HG03095 (cell line): Measurements from ENCODE around the gene TMEM140.
"Not testable (repeated sequence)": the region's sequence is repeated elsewhere in the genome, so short reads cannot be mapped to it uniquely, and the experiment has no call there.

Experiments used
- ATAC-seq: cut with Tn5 transposase; IDR thresholded peaks from one replicate; pipeline ENCODE4 v1.9.1; 2021; ENCODE audit warnings: moderate library complexity; ENCODE audit not compliant: unreplicated experiment

Gene TMEM140

DNA sequence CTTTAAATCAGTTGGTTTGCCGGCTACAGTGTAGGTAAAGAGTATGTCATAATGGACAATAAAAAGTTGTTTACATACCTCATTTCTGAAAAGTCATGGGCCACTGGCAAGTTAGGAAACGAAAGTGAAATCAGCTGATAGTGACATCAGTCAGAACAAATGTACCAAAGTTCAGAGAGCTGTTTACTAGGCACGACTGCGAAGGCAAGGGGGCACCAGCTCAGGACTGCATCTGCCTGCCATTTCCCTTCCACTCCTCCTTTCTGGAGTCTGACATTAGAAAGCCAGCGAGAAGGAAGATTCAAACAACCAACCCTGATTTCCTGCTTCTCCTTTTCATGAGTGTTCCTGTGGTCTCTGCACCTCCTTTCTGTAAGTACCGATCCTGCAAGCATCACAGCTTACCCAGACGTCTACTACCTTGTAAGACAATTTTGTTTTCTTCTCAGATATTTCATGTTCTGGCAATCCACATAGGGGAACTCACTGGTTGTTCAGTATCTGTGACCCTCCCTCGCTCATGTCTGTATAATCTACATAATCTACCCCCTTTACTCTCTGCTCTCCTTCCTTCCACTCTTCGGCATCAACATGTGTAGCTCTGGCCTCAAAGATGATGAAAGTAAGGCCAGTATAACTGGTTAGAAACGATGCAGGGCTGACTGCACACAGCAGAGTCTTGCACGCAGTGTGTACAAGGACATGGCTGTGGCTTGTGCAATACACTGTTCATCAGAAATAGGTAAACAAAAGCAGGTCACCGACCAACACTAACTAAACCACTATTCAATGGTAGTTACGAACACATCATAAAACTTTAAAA, at the start of gene TMEM140:
Gene TMEM140 (plus strand): TSS at position 174 of the 823 bp plus-strand sequence. CDS start 16,370 bp downstream, outside the sequence.
- ATAC-seq: peak; percentile 65

DNA sequence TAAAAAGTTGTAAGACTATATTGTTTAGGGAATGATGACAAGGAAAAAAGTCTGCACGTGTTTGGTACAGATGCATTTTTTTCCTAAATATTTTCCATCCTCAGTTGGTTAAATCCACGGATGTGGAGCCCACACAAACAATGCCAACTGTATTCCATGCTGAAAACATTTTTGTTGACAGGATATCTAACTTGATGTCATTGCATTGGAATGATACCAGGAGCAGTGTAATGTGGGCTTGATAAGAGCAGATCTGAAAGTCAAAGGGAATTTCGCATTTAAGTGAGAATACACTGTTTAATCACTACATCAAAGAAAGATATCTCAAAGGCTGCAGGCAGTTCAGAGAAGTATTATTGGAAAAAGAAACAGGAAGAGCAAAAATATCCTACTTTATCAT, 49.5 kb upstream of the TMEM140 start:
- no peak for ATAC-seq

DNA sequence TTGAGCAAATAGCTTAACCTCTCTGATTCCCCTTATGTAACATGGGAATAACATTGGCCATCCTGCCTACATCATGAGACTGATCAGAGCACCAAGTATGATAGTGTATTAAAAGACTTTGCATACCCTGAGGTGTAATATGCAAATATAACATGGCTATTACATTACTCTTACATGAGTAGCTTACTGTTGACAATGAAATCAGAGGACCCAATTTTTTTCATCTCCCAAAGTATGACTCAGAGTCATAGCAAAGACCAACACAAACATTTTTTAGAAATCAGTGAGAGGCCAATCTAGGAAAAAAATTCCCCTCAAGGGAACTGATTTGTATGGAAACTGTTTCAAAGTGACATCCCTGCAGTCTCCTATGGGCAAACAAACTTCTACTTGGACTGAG, 47.0 kb upstream of the TMEM140 start:
- ATAC-seq: no peak

DNA sequence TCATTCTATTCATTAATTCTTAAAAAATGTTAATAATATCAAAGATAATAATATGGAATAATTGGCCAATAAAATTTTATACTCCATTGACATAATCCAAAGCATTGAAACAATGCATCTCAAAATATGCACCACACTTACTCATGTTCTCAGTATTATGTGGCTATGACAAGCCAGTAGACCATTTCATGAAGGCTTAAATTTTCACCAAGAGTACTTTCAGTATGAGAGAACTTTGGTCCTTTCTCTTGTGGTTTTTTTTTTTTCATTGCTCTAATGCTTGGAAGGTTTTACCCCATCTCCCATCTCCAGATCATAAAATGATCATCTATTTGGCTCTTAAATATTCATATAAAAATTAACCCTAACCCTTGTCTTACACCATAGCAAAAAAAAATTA, 45.5 kb upstream of the TMEM140 start:
- ATAC-seq: peak; percentile 76

DNA sequence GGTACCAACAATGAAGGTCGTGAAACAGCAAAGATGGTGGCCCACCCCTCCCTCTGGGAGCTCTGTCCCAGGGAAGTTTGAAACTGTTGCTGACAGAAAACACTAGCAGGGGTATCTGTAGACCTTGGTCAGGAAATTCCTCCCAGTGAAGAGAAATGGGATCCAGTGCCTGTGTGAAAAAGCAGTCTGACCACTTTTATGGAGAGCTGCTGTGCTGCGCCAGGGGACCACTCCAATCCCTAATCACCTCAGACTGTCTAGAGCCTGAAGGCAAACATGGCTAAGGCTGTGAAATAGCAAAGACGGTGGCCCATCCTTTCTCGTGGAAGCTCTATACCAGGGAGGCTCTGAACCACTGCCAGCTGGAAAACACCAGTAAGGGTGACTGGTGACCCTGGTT, 38.3 kb upstream of the TMEM140 start:
- ATAC-seq: no peak

DNA sequence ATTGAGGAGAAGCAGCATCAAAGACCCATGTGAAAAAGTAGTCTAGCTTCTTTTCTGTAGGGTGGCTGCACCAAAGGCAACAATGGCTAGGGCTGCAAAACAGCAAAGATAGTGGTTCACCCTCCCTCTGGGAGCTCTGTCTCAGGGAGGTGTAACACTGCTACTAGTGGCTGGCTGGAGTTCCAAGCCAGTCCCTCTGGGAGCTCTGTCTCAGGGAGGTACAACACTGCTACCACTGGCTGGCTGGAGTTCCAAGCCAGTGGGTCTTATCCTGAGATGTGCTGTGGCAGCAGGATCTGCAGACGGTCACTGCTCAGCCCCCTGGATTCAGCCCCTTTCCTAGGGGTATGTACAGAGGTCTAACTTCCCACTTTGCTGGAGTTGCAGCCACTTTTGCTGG, 37.9 kb upstream of the TMEM140 start:
- no peak for ATAC-seq

DNA sequence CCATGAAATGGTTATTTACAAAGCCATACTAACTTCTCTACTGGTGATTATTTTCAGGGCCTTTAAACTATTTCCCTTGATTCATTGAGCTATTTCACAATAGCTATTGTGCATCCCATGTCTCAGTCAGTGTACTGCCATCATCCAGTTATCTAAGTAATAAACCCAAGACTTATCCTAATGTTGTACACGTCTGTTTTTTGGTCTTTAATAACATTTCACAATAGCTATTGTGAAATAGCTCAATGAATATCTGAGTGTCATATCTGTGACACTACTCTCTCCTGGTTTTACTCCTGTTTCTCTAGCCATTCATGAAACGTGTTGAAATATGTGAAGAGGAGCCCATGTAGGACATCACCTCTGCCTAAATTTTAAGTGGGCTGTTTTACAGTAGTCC, 36.5 kb upstream of the TMEM140 start:
- no peak for ATAC-seq

DNA sequence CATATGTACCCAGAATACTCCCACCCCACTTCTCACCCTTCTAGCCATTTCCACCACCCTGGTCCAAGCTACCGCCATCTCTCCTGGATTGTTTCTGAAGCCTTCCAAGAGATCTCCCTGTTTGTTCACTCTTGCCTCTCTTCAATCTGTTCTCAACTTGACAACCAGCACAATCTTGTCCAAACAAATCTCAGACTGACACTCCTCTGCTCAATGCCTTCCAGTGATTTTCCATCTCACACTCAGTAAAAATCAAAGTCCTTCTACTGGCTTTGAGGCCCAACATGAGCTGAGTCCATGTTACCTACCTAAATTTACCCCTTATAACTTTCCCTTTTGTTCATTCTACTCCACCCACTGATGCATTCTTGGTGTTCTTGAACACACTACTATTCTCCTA, 33.2 kb upstream of the TMEM140 start:
- ATAC-seq: no peak

DNA sequence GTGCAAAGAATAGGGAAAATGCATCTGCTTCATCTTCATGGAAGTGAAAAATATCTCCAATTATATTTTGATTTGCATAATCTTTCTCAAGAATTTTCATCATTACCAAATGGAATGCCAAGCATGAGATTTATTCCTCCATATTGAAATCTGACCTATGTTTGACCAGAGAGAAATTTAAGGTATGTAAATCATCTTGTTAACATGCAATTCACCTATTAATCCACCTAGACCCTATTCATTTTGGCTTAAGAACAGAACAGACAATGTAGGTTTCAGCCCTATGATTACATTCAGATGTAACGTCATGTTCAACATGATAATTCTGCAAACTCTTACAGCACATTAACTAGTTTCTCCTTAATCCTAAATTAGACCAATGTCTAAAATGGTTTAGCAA, 30.8 kb upstream of the TMEM140 start:
- ATAC-seq: no peak

DNA sequence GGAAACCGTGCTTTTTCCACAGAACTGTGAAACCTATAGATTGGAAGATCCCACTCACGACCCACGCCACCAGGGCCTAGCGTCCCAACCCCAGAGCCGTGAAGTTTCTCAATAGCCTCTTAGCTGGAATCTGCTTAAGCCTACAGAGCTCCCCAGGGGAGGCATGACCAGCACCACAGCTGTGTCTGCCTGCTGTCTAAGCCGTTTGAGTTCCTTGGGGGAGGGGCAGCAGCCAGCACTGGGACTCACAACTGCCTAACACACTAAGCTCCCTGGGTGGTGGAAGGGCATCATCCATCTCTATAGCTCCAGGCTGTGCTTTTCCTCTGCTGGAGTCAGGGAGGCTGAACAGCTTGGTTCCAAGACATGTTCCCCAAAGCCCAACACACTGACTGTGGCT, 26.0 kb upstream of the TMEM140 start:
- no peak for ATAC-seq

DNA sequence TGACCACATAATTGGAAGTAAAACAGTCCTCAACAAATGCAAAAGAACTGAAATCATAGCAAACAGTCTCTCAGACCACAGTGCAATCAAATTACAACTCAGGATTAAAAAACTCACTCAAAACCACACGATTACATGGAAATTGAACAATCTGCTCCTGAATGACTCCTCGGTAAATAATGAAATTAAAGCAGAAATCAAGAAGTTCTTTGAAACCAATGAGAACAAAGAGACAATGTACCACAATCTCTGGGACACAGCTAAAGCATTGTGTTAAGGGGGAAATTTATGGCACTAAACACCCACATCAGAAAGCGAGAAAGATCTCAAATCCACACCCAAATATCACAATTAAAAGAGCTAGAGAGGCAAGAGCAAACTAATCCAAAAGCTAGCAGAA, 23.2 kb upstream of the TMEM140 start:
- ATAC-seq: not testable (repeated sequence)

DNA sequence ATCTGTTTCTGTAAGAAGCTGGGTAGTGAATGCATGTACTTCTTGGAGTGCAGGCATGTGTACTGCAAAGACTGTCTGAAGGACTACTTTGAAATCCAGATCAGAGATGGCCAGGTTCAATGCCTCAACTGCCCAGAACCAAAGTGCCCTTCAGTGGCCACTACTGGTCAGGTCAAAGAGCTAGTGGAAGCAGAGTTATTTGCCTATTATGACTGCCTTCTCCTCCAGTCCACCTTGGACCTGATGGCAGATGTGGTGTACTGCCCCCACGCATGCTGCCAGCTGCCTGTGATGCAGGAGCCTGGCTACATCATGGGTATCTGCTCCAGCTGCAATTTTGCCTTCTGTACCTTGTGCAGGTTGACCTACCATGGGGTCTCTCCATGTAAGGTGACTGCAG, 18.9 kb upstream of the TMEM140 start:
- ATAC-seq: no peak

DNA sequence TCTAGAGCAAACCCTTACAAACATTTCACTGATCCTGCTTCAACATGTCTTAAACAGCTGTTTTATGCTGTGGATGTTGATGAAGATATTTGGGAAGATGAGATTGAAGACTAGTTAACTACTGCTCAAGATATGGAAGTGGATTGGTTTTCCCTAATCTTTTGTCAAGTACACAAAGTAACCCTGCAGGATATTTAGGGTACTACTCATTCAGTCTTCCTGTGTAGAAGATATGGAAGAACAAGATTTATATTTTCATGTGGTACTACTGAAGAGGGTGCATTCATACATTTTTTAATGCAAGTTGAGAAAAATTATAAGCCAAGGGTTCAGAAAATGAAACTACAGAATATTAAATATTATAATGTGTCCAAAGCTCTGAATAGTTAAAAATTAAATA, 18.3 kb upstream of the TMEM140 start:
- ATAC-seq: no peak

DNA sequence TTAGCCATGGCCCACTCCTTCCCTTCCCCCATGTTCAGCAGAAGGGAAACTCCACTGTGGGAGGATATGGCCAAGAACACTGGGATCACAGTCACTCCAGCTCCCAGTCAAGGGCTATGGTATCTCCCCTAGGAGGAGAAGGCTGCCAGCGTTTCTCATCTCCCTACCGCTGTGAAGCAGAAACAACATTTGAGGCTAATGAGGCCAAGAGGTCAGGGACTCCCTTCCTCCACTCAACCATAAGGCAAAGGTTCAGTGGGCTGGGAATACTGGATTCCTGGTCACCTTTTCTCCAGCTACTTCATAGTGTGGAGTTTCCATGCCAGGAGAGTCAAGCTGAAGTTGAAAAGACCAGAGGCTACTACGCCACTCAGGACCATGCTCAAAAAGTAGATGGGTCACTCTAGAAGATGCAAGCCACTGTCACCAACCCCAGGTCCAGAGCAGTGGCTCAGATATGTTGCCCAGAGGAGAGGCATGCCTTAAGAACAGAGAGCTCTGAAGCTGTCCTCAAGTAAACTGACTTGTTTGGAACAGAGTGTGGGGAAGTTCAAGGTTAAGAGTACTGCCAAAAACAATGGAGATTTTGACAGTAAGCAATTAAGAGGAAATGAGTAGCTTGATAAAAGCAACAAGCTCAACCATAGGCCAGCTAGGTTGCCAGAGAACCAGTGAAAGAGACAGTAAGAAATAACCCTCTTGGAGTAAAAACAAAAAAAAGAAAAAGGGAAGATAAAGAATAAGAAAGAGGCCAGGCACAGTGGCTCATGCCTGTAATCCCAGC, 3.8 kb upstream of the TMEM140 start:
- no peak for ATAC-seq

DNA sequence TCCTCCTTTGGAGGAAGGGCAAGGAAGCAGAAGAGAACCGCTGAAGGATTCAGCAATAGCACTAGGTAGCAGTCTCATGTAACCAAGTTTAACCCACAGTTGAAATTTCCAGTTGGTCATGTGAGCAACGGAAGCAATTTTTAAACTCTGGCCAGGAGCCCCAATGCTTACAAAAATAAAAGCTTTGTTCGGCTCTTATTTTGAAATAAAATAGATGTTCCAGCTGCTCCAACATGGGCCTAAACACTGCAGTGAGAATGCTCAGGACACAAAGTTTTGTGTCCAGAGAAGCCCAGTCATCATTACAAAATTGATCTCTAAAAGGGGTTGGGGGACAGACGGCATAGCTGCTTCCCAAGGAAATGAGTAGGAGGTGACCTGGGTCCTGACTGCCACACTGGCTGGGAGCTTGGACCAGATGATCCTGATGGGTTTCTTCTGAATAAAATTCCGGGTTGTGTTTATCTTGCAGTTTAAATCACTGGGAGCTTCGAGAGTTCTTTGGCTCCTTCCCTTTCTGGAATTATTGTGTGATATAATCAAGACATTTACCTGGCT, 452 bp upstream of the TMEM140 start:
- ATAC-seq: no peak

DNA sequence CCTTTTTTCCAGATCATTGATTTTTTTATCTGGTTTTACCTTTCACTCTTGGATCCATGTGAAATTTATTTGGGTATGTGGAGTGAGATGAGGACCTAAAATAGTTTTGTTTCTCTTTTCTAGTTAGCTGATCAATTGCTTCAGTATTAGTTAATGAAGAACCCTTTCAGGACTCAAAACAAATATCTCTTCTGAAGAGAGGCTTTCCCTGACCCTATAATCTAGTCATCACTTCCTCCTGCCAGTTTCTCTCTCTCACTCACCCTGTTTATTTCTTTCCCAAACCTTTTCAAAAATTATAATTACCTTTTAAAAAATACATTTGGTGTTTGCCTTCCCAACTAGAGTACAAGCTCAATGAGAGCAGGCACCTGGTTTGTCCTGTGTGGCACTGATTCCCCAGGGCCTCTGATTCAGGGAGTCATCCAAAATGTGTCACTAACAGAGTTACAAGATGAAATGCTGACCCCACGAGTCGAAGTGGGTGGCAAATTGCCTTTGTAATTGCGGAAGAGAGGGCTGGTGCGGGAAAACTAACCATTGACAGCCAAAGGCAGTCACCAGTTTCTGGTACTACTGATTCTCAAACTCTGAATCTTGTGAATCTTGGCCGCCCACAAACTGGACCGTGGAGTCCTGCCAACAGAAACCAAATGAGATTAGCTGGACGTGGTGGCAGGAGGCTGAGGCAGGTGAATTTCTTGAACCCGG, 2.4 kb downstream of the TMEM140 start:
- no peak for ATAC-seq

DNA sequence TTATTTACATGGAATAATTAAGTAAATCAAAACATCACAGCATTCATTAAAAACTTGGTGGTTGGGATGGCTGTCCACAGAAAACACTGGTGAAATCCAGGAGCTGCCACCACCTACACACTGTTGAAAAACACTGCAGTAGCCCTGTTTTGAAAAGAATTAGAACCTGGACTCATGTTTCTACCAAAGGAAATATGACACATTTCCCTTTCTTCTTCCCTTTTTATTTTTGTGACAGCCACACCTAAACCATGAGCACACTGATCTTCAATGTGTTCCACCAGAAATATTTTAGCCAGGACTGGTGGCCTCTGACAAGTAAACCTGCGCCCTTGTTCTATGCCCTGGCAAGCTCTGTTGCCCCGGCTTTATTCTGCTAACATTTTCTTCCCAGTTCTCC, 3.3 kb downstream of the TMEM140 start:
- no peak for ATAC-seq

DNA sequence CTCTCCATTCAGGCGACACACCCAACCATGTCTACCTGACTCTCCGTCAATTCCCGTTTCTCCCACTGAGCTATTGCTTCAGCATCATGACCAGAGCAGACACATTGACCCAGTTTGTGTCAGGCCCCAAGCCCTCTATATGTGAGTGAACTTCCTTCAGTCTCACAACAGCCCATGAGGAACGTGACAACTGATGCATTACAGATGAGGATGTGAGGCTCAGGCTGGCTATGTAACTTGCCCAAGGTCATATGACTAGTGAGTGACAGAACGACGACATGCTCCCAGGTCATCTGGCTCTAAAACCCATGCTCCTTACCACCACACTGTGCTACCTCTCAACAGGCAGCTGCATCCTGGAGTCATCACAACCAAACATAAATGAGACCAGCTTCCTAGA, 3.7 kb downstream of the TMEM140 start:
- ATAC-seq: no peak

DNA sequence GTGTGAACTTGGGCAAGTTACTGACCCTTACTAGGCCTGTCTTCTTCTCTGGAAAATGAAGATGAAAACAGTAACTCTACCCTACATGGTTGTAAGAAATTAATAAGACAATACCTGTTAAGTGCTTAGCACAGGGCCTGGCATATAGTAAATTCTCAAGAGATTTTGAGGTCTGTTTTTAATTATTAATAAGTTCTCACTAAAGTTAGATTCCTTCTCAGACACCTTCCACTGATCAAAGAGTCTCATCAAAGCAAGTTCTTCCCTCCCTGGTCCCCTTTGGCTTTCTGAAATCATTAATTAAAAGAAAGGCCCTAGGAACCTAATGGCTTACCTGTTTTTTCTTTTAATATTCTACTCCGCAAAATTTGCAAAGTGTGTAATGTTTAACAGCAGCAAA, 4.6 kb downstream of the TMEM140 start:
- ATAC-seq: no peak

DNA sequence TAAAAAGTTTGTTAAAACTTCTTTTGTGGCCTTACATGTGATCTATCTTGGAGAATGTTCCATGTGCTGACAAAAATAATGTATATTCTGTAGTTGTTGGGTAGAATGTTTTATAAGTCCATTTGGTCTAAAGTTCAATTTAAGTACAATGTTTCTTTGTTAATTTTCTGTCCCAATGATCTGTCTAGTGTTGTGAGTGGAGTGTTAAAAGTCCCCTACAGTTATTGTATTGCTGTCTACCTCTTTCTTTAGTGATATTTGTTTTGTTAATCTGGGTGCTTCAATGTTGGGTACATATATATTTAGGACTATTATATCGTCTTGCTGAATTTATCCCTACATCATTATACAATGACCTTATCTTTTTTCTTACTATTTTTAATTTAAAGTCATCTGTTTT, 6.9 kb downstream of the TMEM140 start:
- no peak for ATAC-seq

DNA sequence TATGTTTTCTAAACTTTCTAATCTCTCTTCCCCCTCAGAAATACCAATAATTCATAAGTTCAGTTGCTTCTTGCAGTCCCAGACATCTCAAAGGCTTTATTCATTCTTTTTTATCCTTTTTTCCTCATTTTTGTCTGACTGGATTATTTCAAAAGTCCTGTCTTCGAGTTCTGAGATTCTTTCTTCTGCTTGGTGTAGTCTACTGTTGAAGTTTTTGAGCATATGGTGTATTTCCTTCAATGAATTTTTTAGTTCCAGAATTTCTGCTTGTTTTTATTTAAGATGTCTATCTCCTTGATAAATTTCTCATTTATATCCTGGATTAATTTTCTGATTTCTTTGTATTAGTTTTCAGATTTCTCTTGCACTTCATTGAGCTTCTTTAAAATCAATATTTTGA, 8.4 kb downstream of the TMEM140 start:
- ATAC-seq: no peak
